Common myeloid progenitor, CD34-positive (primary cell): ENCODE data around the gene LPAR2.
"Not testable (repeated sequence)": the region's sequence is repeated elsewhere in the genome, so short reads cannot be mapped to it uniquely, and the experiment has no call there.

Experiments
- CTCF ChIA-PET: fragments of 350-600 bp; sonication (Branson Sonifier 250); formaldehyde crosslinking; loops from one replicate; lab custom pipeline; 2021; ENCODE audit warnings: antibody characterized with exemption; lab: Charles Lee
- POLR2A ChIA-PET: fragments of 350-600 bp; sonication (Branson Sonifier 250); formaldehyde crosslinking; loops from one replicate; lab custom pipeline; 2021; ENCODE audit warnings: antibody characterized with exemption; lab: Charles Lee
- DNase-seq, 3 donors: peaks; one replicate each; pipeline versions ENCODE4 v3.0.0 to v3.0.0-alpha.2; 2013
- H3K27ac ChIP-seq, 2 experiments: 1 replicate in 1 of 2; 2 replicates in 1 of 2; pipeline ENCODE4 v1.7.0; 2013; ENCODE audit warnings: inconsistent platforms in 2 of 2, low read length in 2 of 2, mild to moderate bottlenecking in 2 of 2, low read depth in 1 of 2, moderate library complexity in 1 of 2; ENCODE audit not compliant: severe bottlenecking in 2 of 2, insufficient read depth in 1 of 2, poor library complexity in 1 of 2
- H3K27me3 ChIP-seq, 5 experiments: replicated peaks in 2 of 5; 1 replicate in 3 of 5; 2 replicates in 2 of 5; pipeline versions ENCODE4 v1.6.1 to v1.7.0; 2013; ENCODE audit warnings: low read length in 4 of 5, mild to moderate bottlenecking in 2 of 5, moderate library complexity in 2 of 5, inconsistent platforms in 1 of 5; ENCODE audit not compliant: insufficient read depth in 5 of 5, control insufficient read depth in 4 of 5
- H3K36me3 ChIP-seq, 4 experiments: 1 replicate in 2 of 4; 2 replicates in 2 of 4; pipeline versions ENCODE4 v1.6.1 to v1.7.0; 2013; ENCODE audit warnings: low read length in 3 of 4, control low read depth in 1 of 4, mild to moderate bottlenecking in 1 of 4; ENCODE audit not compliant: control insufficient read depth in 4 of 4, insufficient read depth in 4 of 4
- H3K4me1 ChIP-seq, 4 experiments: 1 replicate in 3 of 4; 2 replicates in 1 of 4; pipeline versions ENCODE4 v1.6.1 to v1.7.1; 2013; ENCODE audit warnings: low read length in 3 of 4, mild to moderate bottlenecking in 3 of 4, control low read depth in 1 of 4, inconsistent platforms in 1 of 4, moderate library complexity in 1 of 4; ENCODE audit not compliant: control insufficient read depth in 4 of 4, insufficient read depth in 4 of 4; ENCODE audit errors: control extremely low read depth in 1 of 4
- H3K4me3 ChIP-seq, 7 experiments: 1 replicate in 4 of 7; 2 replicates in 3 of 7; pipeline versions ENCODE4 v1.5.1 to v1.7.0; 2013; ENCODE audit warnings: mild to moderate bottlenecking in 7 of 7, low read length in 6 of 7, moderate library complexity in 6 of 7, inconsistent platforms in 2 of 7, low read depth in 2 of 7, control low read depth in 1 of 7; ENCODE audit not compliant: insufficient read depth in 4 of 7, control insufficient read depth in 1 of 7; ENCODE audit errors: extremely low read depth in 1 of 7
- H3K9me3 ChIP-seq, 5 experiments: 1 replicate in 4 of 5; 2 replicates in 1 of 5; pipeline versions ENCODE4 v1.6.1 to v1.7.1; 2013; ENCODE audit warnings: low read length in 4 of 5, mild to moderate bottlenecking in 2 of 5, inconsistent platforms in 1 of 5, low read depth in 1 of 5, moderate library complexity in 1 of 5; ENCODE audit not compliant: control insufficient read depth in 4 of 5, insufficient read depth in 2 of 5; ENCODE audit errors: control extremely low read depth in 1 of 5
- WGBS: methylation state at CpG from one replicate; pipeline ENCODE4 v1.1.5; 2013; ENCODE audit not compliant: insufficient coverage; 5-methylcytosine and 5-hydroxymethylcytosine counted together

Gene LPAR2

DNA sequence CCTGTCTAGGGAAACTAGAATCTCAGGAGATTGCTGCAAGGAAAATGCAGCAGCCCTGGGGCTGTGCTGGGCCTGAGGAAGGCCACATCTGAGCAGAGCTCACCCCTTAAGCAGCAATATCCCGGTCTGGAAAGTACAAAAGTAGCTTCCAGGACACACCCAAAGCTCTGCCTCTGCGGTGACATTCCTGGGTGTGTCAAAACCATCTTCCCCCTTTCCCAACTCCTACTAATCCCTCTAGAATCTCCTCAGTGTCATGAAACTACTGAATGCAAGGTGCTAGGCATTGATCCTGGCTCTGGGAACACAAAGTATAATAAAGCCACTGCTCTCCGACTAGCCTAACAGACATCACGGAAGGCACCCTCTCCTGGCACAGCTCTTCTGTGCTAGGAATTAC is 14.5 kb downstream of the LPAR2 start:
- Histone ChIP-seq H3K4me3 (no peak overlapping the region), H3K9me3 (no peaks in the 10 kb centered on the region), H3K36me3 (no peaks in the 10 kb centered on the region), H3K4me1 (peaks cover 0 to 7% (median 4%) of the 10 kb centered on the region in 4 experiments), H3K27me3 (peaks cover 0 to 4% (median 0%) of the 10 kb centered on the region in 5 experiments), H3K27ac (no peak overlapping the region)
- ChIA-PET CTCF (interaction anchor here (0.6 to 1.8 kb wide), 2 partner anchors 30 to 81 kb away, joined by 3 to 7 read pairs; partner anchors contain the start of gene GMIP), POLR2A (interaction anchor here (1.4 kb wide), 1 partner anchor 11 kb away, joined by 3 read pairs; no protein-coding TSS in a partner anchor)
- 100% methylated on average over 4 of the region's 4 CpGs for WGBS
- DNase-seq: no peak

DNA sequence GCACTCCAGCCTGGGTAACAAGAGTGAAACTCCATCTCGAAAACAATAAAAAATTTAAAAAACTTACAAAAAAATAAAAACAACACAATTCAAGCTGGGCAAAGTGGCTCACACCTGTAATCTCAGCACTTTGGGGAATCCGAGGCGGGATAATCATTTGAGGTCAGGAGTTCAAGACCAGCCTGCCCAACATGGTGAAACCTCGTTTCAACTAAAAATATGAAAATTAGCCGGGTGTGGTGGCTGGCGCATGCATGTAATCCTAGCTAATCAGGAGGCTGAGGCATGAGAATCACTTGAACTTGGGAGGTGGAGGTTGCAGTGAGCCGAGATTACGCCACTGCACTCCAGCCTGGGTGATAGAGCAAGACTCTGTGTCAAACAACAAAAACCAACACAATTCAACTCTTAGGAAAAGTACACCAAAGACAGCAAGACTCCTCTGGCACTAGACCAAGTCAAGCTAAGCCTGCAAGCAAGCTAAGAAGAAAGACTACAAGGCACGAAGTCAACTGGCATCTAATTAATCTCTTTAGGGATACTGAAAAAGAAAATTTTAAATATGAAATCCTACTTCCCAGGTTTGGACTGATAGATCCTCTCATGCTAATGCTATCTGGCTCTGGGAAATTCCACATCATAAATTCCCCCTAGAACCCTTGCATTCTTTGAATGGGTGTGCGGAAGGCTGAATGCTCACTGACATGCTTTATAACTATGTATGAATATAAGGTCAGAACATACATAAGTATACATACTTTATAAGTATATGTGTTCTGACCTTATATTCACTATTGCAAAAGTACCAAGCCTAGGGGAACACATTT is 17.4 kb downstream of the LPAR2 start:
- ChIA-PET CTCF (no interaction called here), POLR2A (no interaction called here)
- DNase-seq: no peak
- Histone ChIP-seq H3K9me3 (no peaks in the 10 kb centered on the region), H3K27me3 (no peaks in the 10 kb centered on the region), H3K36me3 (no peaks in the 10 kb centered on the region), H3K27ac (no peak overlapping the region), H3K4me3 (no peak overlapping the region), H3K4me1 (peaks cover 2 to 7% (median 5%) of the 10 kb centered on the region in 4 experiments)
- WGBS: 100% methylated on average over 3 of the region's 10 CpGs

- CTCF ChIA-PET, DNase-seq, H3K36me3 ChIP-seq, H3K4me3 ChIP-seq, H3K27me3 ChIP-seq, H3K9me3 ChIP-seq, H3K27ac ChIP-seq: not testable (repeated sequence)
- peaks cover 4 to 13% (median 8%) of the 10 kb centered on the region in 4 experiments for H3K4me1 ChIP-seq
- POLR2A ChIA-PET: interaction anchor here (1.1 kb wide), 1 partner anchor 11 kb away, joined by 3 read pairs; no protein-coding TSS in a partner anchor
- WGBS: 100% methylated on average over 6 of the region's 8 CpGs
Measured at GRCh38 chr19:19606686-19607085, 21.3 kb downstream of the LPAR2 start.

- no peaks in the 10 kb centered on the region for H3K36me3 ChIP-seq
Measured at GRCh38 chr19:19606021-19606420, 22.0 kb downstream of the LPAR2 start.

GRCh38 chr19:19602713-19603324 is 25.2 kb downstream of the LPAR2 start:
- no peak overlapping the region for H3K4me3 ChIP-seq
- POLR2A ChIA-PET: interaction anchor here (1.1 kb wide), 1 partner anchor 10 kb away, joined by 3 read pairs; no protein-coding TSS in a partner anchor
- CTCF ChIA-PET: interaction anchor here (1.0 to 1.4 kb wide), 4 partner anchors 9 to 41 kb away, joined by 3 to 4 read pairs (median 3); partner anchors contain the start of gene GMIP
- DNase-seq: peak in 2 of 3 donors; percentile 36 to 58
- 33% methylated on average over 3 of the region's 3 CpGs for WGBS
- H3K36me3 ChIP-seq: no peaks in the 10 kb centered on the region
- no peaks in the 10 kb centered on the region for H3K27me3 ChIP-seq
- H3K4me1 ChIP-seq: peaks cover 4 to 13% (median 8%) of the 10 kb centered on the region in 4 experiments
- H3K27ac ChIP-seq: no peak overlapping the region
- H3K9me3 ChIP-seq: no peaks in the 10 kb centered on the region

More at GRCh38 chr19:19606021-19606420, 22.0 kb downstream of the LPAR2 start:
- 14% methylated on average over 1 of the region's 1 CpG for WGBS
- Histone ChIP-seq H3K9me3 (no peaks in the 10 kb centered on the region), H3K27ac (no peak overlapping the region), H3K27me3 (no peaks in the 10 kb centered on the region), H3K4me1 (peaks cover 4 to 13% (median 8%) of the 10 kb centered on the region in 4 experiments), H3K4me3 (no peak overlapping the region)
- ChIA-PET CTCF (interaction anchor here (0.8 to 1.0 kb wide), 3 partner anchors 10 to 26 kb away, joined by 3 read pairs; no protein-coding TSS in a partner anchor), POLR2A (interaction anchor here (1.1 kb wide), 1 partner anchor 10 kb away, joined by 3 read pairs; no protein-coding TSS in a partner anchor)
- DNase-seq: peak; percentile 24 to 87 (median 70)

- Histone ChIP-seq H3K36me3 (no peaks in the 10 kb centered on the region), H3K4me1 (peaks cover 4 to 13% (median 8%) of the 10 kb centered on the region in 4 experiments), H3K9me3 (no peaks in the 10 kb centered on the region), H3K27me3 (no peaks in the 10 kb centered on the region), H3K27ac (no peak overlapping the region), H3K4me3 (no peak overlapping the region)
- no peak for DNase-seq
- 95% methylated on average over 7 of the region's 9 CpGs for WGBS
- ChIA-PET CTCF (interaction anchor here (1.0 to 1.4 kb wide), 4 partner anchors 10 to 42 kb away, joined by 3 to 4 read pairs (median 3); partner anchors contain the start of gene GMIP), POLR2A (interaction anchor here (1.1 kb wide), 1 partner anchor 11 kb away, joined by 3 read pairs; no protein-coding TSS in a partner anchor)
Measured at GRCh38 chr19:19602136-19602712, 25.8 kb downstream of the LPAR2 start.
